NOMO-1 treated with DMSO at 0.1 percent for 48 hours (cell line): ENCODE measurements around the gene ETHE1.

Source experiments
- DNase-seq: peaks from one replicate; lab custom pipeline; 2025; ENCODE audit not compliant: unreplicated experiment; lab: John Stamatoyannopoulos, UW

ETHE1 gene

GRCh38 chr19:43526884-43527859 is at the start of gene ETHE1:
ETHE1 (minus strand) TSS chr19:43527201; CDS start chr19:43527177, 24 bp downstream.
- peak; percentile 76 for DNase-seq

DNA sequence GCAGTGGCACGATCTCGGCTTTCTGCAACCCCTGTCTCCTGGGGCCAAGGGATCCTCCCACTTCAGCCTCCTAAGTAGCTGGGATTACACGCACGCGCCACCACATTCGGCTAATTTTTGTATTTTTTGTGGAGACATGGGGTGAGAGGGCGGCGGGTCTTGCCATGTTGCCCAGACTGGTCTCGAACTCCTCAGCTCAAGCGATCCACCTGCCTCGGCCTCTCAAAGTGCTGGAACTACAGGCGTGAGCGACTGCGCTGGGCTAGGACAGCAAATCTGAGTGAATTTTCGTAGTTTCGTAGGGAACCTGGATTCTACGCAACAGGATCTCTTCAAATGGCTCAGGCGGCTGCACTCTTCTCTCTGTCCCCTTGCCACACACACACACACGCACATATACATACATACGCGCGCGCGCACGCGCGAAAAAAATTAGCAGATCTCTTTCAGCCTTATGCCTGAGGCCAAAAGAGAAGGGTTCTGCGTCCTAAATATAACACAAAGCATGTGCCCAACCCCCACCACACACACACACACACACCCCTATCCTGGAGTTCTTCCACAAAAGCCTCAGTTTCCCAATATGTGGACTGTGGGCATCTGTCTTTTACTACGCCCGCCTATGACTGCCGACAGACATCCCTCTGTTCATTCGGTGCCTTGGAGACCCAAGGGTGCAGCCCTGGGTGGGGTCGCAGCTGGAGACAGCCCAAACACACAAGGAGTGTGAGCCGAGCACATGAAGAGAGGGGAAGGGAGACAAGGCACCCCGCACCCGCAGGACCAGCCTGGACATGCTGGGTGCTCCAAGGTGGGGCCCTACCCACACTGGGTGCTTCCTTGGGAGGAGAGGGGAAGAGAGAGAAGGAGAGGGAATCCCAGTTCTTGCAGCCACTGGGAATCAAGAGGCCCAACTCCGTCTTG is 49.2 kb upstream of the ETHE1 start:
- DNase-seq = peak; percentile 45

DNA sequence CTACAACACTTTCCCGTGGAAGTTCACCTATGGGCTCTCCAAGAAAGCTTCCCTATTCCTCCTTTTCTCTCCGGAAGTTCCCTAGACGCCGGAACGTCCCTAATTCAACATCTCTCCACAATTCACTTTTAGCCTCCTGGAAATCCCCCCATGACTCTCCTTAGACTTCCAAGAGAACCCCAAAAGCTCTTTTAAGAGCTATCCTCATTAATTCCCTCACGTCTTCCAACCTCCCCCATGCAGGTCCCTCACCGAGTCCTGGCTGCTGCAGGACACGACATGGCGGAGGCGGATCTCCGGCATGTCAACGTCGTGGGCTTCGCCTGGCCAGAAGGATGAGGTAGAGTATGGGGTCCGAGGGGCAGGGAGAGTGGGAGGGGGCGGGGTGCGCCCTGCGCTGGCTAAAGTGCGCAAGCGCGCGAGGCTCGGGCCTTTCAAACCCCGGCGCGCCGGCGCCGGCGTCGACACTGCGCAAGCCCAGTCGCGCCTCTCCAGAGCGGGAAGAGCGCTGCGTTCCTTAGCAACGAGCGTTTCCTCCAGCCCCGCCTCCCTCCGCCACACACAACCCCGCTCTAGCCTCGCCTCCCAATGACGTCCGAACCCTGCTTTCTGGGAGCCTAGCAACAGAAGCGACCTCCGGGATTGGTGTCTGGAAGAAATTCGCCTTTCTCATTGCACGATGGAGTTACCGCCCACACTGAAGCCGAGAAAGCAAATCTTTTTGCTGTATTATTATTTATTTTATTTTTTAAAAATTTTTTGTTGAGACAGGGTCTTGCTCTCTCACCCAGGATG is 48.4 kb upstream of the ETHE1 start, which contains the start of the genes PINLYP and XRCC1:
Gene PINLYP (plus strand): TSS at position 646 of the 795 bp plus-strand sequence. CDS start 1,391 bp downstream, outside the sequence.
Gene XRCC1 (minus strand): TSS at position 372 of the 795 bp plus-strand sequence. CDS start 69 bp downstream, at position 303.
- DNase-seq = peak; percentile 99

- DNase-seq = no peak
These were observed 47.6 kb upstream of the ETHE1 start for GRCh38 chr19:43574424-43575155.

DNA sequence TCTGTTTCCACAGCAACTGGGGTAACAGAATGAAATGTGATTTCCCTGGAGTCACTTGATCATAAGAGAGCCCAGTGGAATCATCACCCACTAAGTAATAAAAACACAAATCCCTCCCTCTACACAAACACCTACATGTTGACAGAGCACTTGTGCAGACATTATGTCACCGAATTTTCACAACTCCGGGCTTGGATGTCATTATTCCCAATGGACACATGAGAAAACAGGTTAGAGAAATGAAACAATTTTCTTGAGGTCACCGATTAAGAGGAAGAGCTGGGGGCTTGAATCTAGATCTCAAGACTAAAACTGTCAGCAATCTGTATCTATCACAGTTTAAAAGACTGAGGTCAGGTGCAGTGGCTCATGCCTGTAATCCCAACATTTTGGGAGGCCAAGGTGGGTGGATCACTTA is 45.2 kb upstream of the ETHE1 start:
- DNase-seq = no peak

DNA sequence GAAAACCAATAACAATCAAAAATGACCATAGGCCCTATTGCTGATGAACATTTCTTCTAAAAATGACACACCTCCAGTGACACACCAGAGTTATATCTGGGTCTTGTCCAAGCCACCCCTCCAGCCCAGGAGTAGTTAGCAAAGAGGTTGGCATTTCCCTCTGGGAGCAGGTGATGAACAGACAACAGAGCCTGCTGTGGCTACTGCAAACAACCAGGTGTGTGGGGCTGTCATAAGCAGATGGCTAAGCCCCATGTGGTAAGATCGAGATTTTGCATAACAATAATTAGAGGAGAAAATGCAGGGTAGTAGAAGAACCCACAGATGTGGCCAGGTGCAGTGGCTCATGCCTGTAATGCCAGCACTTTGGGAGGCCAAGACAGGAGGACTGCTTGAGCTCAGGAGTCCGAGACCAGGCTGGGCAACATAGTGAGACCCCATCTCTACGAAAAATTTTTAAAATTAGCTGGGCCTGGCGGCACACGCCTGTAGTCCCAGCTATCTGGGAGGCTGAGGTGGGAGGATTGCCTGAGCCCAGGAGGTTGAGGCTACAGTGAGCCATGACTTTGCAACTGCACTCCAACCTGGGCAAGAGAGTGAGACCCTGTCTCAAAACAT is 43.3 kb upstream of the ETHE1 start:
- no peak for DNase-seq

GRCh38 chr19:43569657-43570056 is 42.7 kb upstream of the ETHE1 start:
- no peak for DNase-seq

GRCh38 chr19:43564800-43565199 is 37.8 kb upstream of the ETHE1 start:
- DNase-seq = no peak

DNA sequence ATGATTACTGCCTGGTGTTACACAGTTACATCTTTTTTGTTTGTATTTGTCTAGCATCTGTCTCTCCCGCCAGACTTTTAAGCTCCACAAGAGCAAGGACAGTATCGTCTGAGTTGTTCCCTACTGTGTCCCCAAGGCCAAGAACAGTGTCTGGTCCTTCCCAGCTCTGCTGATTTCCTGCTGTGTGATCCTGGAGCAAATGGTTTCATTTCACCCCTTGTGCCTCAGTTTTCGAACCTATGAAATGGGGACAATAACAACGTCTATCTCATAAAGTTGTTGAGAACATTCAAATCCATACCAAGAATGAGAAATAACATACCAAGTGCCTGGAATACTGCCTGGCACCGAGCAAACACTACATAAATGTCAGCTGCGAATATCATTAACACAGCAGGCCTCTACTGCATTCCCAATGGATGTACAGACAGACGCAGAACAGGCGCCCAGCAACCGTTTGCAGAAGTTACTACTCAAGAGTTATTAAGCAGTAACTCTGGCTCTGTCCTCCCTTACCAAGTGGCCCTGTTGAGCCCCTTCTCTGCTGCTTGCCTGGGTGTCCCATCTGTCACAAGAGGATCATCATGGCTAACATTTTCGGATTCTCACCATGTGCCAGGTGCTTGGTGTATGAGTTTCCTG is 36.9 kb upstream of the ETHE1 start:
- DNase-seq = no peak

- peak; percentile 99 for DNase-seq
These were observed 35.8 kb upstream of the ETHE1 start for GRCh38 chr19:43562698-43563241.

- DNase-seq = no peak
These were observed 35.3 kb upstream of the ETHE1 start for GRCh38 chr19:43562226-43562697.

GRCh38 chr19:43561139-43561970 is 34.4 kb upstream of the ETHE1 start:
- no peak for DNase-seq

- DNase-seq = no peak
These were observed 33.7 kb upstream of the ETHE1 start for GRCh38 chr19:43560687-43561086.

DNA sequence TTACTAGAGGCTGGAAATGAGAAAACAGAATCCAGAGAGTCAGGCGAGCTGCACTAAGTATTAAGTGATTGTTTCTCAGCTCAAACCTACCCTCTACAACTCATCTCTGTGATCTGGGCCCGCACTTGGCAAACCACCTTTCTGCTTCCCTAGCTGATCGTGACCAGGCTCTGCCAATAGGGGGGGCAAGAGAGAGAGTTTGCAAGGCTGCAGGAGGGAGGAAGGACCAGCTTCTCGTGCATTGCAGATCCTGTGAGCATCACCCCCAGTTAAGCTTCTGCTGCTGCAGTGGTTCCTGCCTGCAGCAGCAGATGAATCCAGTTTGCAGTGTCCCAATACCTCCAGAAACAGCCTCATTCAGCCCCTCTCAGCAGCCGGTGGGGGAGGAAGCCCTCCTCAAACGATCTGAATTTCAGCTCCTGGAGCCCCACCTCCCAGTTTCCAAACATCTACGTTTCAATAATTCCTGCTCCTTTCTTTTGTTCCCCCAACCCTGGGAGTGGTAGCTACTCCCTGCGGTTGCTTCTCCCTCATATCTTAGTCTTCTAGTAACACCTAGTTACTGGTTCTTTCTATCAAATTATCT is 28.3 kb upstream of the ETHE1 start:
- peak; percentile 66 for DNase-seq

GRCh38 chr19:43554317-43554895 is 27.4 kb upstream of the ETHE1 start:
- DNase-seq = no peak

DNA sequence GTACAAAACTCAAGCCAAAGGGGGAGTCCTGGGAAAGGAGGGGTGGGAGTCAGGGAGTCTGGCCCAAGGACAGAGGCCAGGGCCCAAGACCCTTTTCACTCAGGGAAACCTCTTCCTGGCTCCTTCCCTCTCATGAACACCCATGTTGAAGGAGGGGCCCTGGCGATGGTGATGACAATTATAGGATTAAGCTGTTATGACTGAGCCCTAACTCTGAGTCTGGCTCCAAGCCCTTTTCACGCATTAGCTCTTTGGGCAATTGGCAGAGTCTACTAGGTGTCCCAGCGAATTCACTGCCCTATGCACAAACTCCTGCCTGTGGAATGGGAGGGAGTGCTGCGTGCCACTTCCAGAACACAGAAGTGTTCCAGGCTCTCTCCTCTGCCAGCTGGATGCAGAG is 26.7 kb upstream of the ETHE1 start:
- DNase-seq = no peak

DNA sequence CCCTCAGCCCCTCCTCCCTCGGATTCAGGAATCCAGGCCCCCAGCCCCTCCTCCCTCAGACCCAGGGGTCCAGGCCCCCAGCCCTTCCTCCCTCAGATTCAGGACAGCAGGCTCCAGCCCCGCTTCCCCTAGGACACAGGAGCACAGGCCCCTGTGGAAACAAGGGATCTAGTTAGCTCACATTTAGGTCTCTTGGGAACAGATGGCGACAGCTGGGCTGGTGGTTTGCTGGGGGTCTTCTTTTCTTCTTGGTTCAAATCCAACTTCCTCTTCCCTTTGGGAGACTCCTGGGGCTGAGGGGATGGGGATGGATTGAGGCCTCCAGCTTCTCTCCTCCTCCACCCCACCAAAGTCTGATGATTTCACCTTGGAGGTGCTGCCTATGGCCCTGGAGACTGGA is 25.6 kb upstream of the ETHE1 start:
- no peak for DNase-seq
